Keratinocyte (primary cell): ENCODE measurements around the gene GTF2IRD1. TPM values are rescaled to one million over a fixed set of nuclear protein-coding genes. Genes with fewer than 3 reads are reported as not detected.
A peak's percentile ranks its signal among the peaks of the same experiment; 100 is the strongest.

ENCODE experiments used
- DNase-seq: peaks from one replicate; pipeline ENCODE4 v3.0.0-alpha.2; 2011; ENCODE audit warnings: low read depth, missing footprints, low spot score
- FAIRE-seq: peaks from 2 replicates; lab custom pipeline; 2011; peaks lifted over from hg19 to GRCh38; lab: Jason Lieb, UNC
- H2AFZ ChIP-seq: 2 replicates; pipeline ENCODE4 v1.6.0; 2012; ENCODE audit warnings: low read length, control low read depth, inconsistent platforms; ENCODE audit not compliant: control insufficient read depth
- H3K27ac ChIP-seq: 2 replicates; pipeline ENCODE4 v1.5.1; 2011; ENCODE audit warnings: low read length; ENCODE audit not compliant: control insufficient read depth, insufficient read depth
- H3K27me3 ChIP-seq: 3 replicates; pipeline ENCODE4 v1.6.0; 2011; ENCODE audit warnings: low read length; ENCODE audit not compliant: control insufficient read depth, insufficient read depth; ENCODE audit errors: extremely low read depth
- H3K36me3 ChIP-seq, 2 experiments: 2 replicates in 1 of 2; 3 replicates in 1 of 2; pipeline ENCODE4 v1.5.1; 2011; ENCODE audit warnings: low read length in 2 of 2, mild to moderate bottlenecking in 1 of 2; ENCODE audit not compliant: control insufficient read depth in 2 of 2, insufficient read depth in 2 of 2; ENCODE audit errors: extremely low read depth in 1 of 2
- H3K4me1 ChIP-seq: 3 replicates; pipeline ENCODE4 v1.5.1; 2011; ENCODE audit warnings: low read length; ENCODE audit not compliant: control insufficient read depth, insufficient read depth; ENCODE audit errors: extremely low read depth
- H3K4me2 ChIP-seq: 3 replicates; pipeline ENCODE4 v1.6.0; 2011; ENCODE audit warnings: low read depth, low read length; ENCODE audit not compliant: control insufficient read depth, insufficient read depth; ENCODE audit errors: extremely low read depth
- H3K4me3 ChIP-seq, 3 experiments: fragments of 200-600 bp in 1 of 3; sonication (generic) in 1 of 3; 2 replicates in 2 of 3; 3 replicates in 1 of 3; pipeline ENCODE4 v1.5.1; 2011 to 2016; ENCODE audit warnings: low read length in 3 of 3, mild to moderate bottlenecking in 3 of 3, control low read depth in 2 of 3, inconsistent platforms in 1 of 3, low read depth in 1 of 3, mixed read lengths in 1 of 3, mixed run types in 1 of 3, moderate library complexity in 1 of 3; ENCODE audit not compliant: control insufficient read depth in 2 of 3, insufficient read depth in 2 of 3; ENCODE audit errors: extremely low read depth in 1 of 3
- H3K79me2 ChIP-seq: 2 replicates; pipeline ENCODE4 v1.6.0; 2012; ENCODE audit warnings: low read length; ENCODE audit not compliant: control insufficient read depth, insufficient read depth
- H3K9ac ChIP-seq: 3 replicates; pipeline ENCODE4 v1.6.0; 2011; ENCODE audit warnings: low read length; ENCODE audit not compliant: control insufficient read depth, insufficient read depth; ENCODE audit errors: extremely low read depth
- H3K9me1 ChIP-seq: 3 replicates; pipeline ENCODE4 v1.6.0; 2011; ENCODE audit warnings: low read length; ENCODE audit not compliant: control insufficient read depth, insufficient read depth; ENCODE audit errors: extremely low read depth
- H3K9me3 ChIP-seq: 2 replicates; pipeline ENCODE4 v1.5.1; 2012; ENCODE audit warnings: low read depth, low read length; ENCODE audit not compliant: control insufficient read depth
- H4K20me1 ChIP-seq: 3 replicates; pipeline ENCODE4 v1.6.0; 2011; ENCODE audit warnings: low read length; ENCODE audit not compliant: control insufficient read depth, insufficient read depth; ENCODE audit errors: extremely low read depth
- EZH2 ChIP-seq: IDR thresholded peaks from one replicate; pipeline ENCODE4 v1.6.1; 2012; ENCODE audit warnings: inconsistent platforms, mild to moderate bottlenecking, low read length, moderate library complexity
- dilution Hi-C: fragments of 300-500 bp; cut with MboI; formaldehyde crosslinking; loops from one replicate; pipeline ENCODE4 v1.7.0; 2020; ENCODE audit warnings: low sequenced_read_pairs; ENCODE audit not compliant: extremely low pct_ligation_motif_present
- polyA plus RNA-seq, 5 experiments: library from polyadenylated mRNA; depleted of rRNA in 3 of 5; stranded (reverse) in 3 of 5; stranded (forward) in 1 of 5; unstranded in 1 of 5; fragments of >200 nt; gene quantifications; 1 replicate in 1 of 5; 2 replicates in 3 of 5; 3 replicates in 1 of 5; pipeline versions ENCODE4 v1.2.1 to v1.2.3, GENCODE V29; 2011 to 2012; ENCODE audit warnings: missing spikeins in 2 of 5, low read depth in 1 of 5, low replicate concordance in 1 of 5
- TF ChIP-seq, protein P1 (sequence below), 3 experiments: IDR thresholded peaks in 1 of 3; conservative IDR thresholded peaks in 1 of 3; optimal IDR thresholded peaks in 1 of 3; 2 replicates in 2 of 3; 3 replicates in 1 of 3; pipeline versions ENCODE3 to v1.5.1; 2011; ENCODE audit warnings: low read length in 3 of 3, mild to moderate bottlenecking in 3 of 3, moderate library complexity in 2 of 3, control low read depth in 1 of 3, inconsistent platforms in 1 of 3; ENCODE audit not compliant: insufficient read depth in 2 of 3; ENCODE audit errors: extremely low read depth in 1 of 3

GTF2IRD1 gene
- polyA plus RNA-seq, 1 donor (not counting 4 experiments of a cell fraction or from before 2014, with no cell fraction given) = 19.4 TPM

GRCh38 chr7:74480861-74481417, 27.2 kb downstream of the GTF2IRD1 start:
- Histone ChIP-seq H3K4me3 (peak overlapping the region; percentile 4 to 54 (median 5)), H3K9ac (peak overlapping the region; percentile 87), H3K4me1 (peaks cover 66% of the 10 kb centered on the region), H3K4me2 (peak overlapping the region; percentile 87), H3K27ac (peak overlapping the region; percentile 91), H3K9me1 (peaks cover 6% of the 10 kb centered on the region), H3K36me3 (no peaks in the 10 kb centered on the region), H2AFZ (peak overlapping the region; percentile 65), H3K9me3 (no peaks in the 10 kb centered on the region), H3K27me3 (no peaks in the 10 kb centered on the region), H4K20me1 (peaks cover 6% of the 10 kb centered on the region), H3K79me2 (peaks cover 16% of the 10 kb centered on the region)
- dilution Hi-C loops = no loop called here
- no peak for DNase-seq
- no peak for FAIRE-seq
- no peak for TF ChIP-seq EZH2
- TF ChIP-seq, protein P1, sequence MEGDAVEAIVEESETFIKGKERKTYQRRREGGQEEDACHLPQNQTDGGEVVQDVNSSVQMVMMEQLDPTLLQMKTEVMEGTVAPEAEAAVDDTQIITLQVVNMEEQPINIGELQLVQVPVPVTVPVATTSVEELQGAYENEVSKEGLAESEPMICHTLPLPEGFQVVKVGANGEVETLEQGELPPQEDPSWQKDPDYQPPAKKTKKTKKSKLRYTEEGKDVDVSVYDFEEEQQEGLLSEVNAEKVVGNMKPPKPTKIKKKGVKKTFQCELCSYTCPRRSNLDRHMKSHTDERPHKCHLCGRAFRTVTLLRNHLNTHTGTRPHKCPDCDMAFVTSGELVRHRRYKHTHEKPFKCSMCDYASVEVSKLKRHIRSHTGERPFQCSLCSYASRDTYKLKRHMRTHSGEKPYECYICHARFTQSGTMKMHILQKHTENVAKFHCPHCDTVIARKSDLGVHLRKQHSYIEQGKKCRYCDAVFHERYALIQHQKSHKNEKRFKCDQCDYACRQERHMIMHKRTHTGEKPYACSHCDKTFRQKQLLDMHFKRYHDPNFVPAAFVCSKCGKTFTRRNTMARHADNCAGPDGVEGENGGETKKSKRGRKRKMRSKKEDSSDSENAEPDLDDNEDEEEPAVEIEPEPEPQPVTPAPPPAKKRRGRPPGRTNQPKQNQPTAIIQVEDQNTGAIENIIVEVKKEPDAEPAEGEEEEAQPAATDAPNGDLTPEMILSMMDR (optimal IDR thresholded peaks at IDR 0.05 in 1 of 3, IDR thresholded peaks at IDR 0.05 in 1 of 3, conservative IDR thresholded peaks at IDR 0.05 in 1 of 3; ENCODE audit: extremely low read depth in 1 of 3, insufficient read depth in 2 of 3, low read length in 3 of 3) = no peak

DNA sequence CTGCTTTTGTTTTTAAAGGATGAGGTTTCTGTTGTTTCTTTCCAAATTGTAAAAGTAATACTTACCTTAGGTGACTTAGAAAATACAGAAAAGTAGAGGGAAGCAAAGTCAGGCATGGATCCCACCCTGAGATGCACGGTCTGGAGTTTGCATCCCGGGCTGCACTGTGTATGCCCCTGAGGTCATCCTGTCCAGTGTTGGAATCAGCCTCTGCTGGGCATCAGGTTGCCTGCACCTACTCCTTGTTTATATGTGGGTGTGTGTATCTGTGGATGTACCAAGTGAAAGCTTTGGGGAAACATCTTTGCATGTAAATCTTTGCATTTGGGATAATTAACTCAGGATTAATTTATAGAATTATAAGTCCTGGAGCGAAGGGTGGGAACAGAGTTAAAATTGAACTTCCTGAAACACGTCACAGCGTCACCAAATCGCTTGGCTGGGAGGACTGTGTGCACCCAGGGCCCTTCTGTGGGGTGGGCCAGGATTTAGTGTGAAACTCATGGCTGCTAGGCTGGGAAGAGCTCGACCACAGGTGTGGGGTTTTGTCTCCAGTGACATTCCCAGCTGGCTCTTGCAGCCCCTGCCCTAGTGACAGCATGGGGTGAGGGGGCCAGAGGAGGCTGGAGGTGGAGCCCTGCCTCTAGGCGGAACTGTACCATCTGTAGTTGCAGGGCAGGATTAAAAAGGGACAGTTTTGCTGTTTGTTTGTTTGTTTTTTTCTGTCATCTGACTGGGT, 27.9 kb downstream of the GTF2IRD1 start:
- no peak overlapping the region for H3K4me3 ChIP-seq
- TF ChIP-seq, protein P1 (optimal IDR thresholded peaks at IDR 0.05 in 1 of 3, IDR thresholded peaks at IDR 0.05 in 1 of 3, conservative IDR thresholded peaks at IDR 0.05 in 1 of 3; ENCODE audit: extremely low read depth in 1 of 3, insufficient read depth in 2 of 3, low read length in 3 of 3) = no peak
- no peak for TF ChIP-seq EZH2
- H3K4me1 ChIP-seq = peaks cover 59% of the 10 kb centered on the region
- H3K9me3 ChIP-seq = no peaks in the 10 kb centered on the region
- FAIRE-seq (no peak), DNase-seq (no peak)
- no peak overlapping the region for H3K9ac ChIP-seq
- peak overlapping the region; percentile 91 for H3K27ac ChIP-seq
- H3K9me1 ChIP-seq = peaks cover 2% of the 10 kb centered on the region
- peaks cover 9% of the 10 kb centered on the region for H4K20me1 ChIP-seq
- no peaks in the 10 kb centered on the region for H3K36me3 ChIP-seq
- dilution Hi-C loops = no loop called here
- no peak overlapping the region for H3K4me2 ChIP-seq
- peaks cover 22% of the 10 kb centered on the region for H3K79me2 ChIP-seq
- no peaks in the 10 kb centered on the region for H3K27me3 ChIP-seq
- no peak overlapping the region for H2AFZ ChIP-seq
